Adipose tissue (tissue), 3 donors: ENCODE data around the gene TCP1. TPM values are rescaled to one million over a fixed set of nuclear protein-coding genes. Genes with fewer than 3 reads are reported as not detected.
A peak's percentile ranks its signal among the peaks of the same experiment; 100 is the strongest.

Experiments
- H3K27ac ChIP-seq: one replicate; pipeline ENCODE4 v1.5.1; 2013; ENCODE audit warnings: low read depth, low read length
- WGBS, 3 donors: extraction: QIAGEN DNeasy Blood & Tissue Kit; methylation state at CpG; one replicate each; pipeline ENCODE4 v1.1.7; 2013; 5-methylcytosine and 5-hydroxymethylcytosine counted together
- polyA plus RNA-seq, 3 donors: library from polyadenylated mRNA; stranded (reverse); fragments of 200-250 nt; gene quantifications; one replicate each; pipeline ENCODE4 v1.2.3, GENCODE V29; 2013
- donor health status: healthy with polysubstance abuse.
- donor health status: Bipolar disorder and iron deficiency.
- donor health status: healthy.

The TCP1 gene
- polyA plus RNA-seq, 3 donors, result 70.0 to 141 (median 108) TPM

DNA sequence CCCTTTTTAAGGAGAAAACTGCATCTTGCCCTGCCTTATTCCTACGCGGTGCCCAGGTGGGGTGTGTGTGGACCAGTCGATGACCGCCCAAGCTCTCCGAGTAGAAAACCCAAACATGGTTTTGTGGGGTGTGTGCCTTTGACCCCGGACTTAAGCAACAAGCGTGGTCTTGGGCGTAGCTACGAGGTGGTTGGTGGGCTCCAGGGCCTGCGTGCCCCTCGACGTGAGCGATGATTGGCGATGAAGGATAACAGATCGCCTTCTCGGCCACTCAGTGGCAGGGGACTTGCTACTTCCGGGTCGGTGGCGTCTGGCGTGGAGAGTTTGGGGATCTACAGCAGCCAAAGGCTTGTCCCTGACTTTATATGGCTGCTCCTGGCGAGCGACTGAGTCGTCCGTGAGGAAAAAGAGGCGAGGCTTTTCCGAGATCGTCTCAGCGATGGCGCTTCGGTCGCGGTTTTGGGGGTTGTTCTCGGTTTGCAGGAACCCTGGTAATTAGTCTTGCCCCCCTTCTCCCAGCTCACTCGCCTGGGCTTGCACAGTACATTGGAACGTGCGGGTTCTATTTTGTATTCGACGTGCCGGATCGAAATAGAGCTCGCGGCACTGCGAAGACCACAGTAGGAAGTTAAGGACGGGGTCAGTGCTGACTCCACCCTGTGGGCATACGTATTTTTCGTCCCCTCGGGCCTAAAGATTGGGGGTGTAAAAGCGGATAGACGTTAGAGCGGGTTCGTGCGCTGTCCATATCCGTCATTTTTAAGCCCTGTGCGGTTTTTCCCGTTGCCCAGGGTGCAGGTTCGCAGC is 950 bp upstream of the TCP1 start, which contains the start of gene MRPL18:
MRPL18 (plus strand) TSS at position 319 of the 807 bp plus-strand sequence; CDS start at position 440, 121 bp downstream.
- H3K27ac ChIP-seq, result peak within 1 kb of the TSS; percentile 53
- WGBS, 3 donors, result 0% methylated on average over 56 of the region's 56 CpGs

DNA sequence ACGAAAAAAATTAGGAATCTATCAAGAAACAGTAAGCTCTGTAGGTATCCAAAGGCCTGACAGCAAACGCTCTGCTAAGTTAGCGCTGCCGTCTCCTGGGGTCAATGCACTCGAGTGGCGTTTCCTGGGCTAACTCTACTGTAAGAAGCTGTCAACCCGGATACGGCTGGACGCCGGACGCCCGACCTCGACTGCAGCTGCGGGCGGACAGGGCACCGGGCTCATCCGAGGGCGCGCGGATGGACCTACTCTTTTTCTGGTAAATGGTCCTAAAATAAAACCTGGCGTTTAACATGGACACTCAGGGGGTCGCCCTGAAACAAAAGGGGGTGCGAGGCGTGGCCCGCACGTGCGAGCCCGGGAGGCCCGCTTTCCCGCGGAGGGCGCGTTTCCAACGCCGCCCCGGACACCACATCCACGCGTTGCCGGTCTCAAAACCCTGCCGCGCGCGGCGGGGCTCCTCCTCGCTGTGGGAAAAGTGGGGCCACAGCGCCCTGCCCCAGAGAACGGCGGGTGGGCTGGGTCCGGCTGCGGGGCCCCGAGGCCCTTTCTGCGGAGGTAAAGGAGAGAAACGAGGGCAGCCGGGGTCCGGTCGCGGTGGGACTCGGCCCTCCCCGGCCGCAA is 537 bp downstream of the TCP1 start:
- peak overlapping the region; percentile 23 for H3K27ac ChIP-seq
- WGBS, 3 donors, result 0% methylated on average over 47 to 60 of the region's 60 CpGs

DNA sequence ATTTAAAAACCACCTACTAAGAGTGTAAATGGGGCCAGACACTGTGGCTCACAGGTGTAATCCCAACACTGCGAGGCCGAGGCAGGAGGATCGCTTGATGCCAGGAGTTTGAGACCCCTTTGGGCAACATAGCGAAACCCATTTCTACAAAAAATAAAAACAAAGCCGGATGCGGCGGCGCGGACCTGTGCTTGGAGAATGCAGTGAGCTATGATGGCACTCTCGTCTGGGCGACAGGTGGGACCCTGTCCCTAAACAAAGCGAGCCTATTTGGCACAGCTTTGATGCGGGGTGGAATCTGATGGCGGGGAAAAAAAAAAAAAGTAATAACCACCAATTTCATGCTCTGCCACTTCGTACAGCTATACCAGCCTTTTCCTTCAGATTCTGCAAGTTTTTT is 1.1 kb downstream of the TCP1 start:
- WGBS, 3 donors, result 24 to 42% (median 33%) methylated on average over 15 of the region's 15 CpGs

DNA sequence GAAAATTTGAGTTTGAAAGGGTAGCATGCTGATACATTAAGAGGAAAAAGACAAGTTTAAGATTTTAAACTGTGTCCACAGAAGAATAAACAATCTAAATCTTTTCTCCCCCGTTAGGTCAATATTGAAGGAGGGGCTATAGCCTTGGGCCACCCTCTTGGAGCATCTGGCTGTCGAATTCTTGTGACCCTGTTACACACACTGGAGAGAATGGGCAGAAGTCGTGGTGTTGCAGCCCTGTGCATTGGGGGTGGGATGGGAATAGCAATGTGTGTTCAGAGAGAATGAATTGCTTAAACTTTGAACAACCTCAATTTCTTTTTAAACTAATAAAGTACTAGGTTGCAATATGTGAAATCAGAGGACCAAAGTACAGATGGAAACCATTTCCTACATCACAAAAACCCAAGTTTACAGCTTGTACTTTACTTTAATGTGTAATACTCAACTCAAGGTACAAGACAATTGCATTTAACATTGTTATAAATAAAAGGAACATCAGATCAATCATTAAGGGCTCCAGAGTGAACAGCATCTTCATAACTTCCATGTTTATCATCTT is 10.8 kb downstream of the TCP1 start:
- 41 to 88% (median 73%) methylated on average over 3 of the region's 3 CpGs for WGBS, 3 donors
- H3K27ac ChIP-seq, result no peak overlapping the region

More for the DNA sequence above, 1.1 kb downstream of the TCP1 start:
- H3K27ac ChIP-seq, result no peak overlapping the region

DNA sequence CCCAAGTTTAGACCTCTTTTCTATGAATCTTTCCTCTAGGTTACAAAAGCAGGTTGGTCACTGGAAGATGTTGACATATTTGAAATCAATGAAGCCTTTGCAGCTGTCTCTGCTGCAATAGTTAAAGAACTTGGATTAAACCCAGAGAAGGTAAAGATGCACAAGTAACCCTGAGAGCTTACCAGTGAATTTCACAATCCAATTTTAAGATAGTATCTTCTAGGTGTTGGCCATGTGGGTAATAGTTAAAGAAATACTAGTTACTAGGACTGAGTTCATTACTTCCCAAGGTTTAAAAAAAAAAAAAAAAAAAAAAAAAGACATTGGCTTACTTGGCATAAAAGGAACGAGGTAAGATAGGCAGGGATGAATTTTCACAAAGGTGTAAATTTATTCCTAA is 11.3 kb downstream of the TCP1 start:
- H3K27ac ChIP-seq, result no peak overlapping the region
- 57 to 71% (median 70%) methylated on average over 1 of the region's 1 CpG for WGBS, 3 donors

DNA sequence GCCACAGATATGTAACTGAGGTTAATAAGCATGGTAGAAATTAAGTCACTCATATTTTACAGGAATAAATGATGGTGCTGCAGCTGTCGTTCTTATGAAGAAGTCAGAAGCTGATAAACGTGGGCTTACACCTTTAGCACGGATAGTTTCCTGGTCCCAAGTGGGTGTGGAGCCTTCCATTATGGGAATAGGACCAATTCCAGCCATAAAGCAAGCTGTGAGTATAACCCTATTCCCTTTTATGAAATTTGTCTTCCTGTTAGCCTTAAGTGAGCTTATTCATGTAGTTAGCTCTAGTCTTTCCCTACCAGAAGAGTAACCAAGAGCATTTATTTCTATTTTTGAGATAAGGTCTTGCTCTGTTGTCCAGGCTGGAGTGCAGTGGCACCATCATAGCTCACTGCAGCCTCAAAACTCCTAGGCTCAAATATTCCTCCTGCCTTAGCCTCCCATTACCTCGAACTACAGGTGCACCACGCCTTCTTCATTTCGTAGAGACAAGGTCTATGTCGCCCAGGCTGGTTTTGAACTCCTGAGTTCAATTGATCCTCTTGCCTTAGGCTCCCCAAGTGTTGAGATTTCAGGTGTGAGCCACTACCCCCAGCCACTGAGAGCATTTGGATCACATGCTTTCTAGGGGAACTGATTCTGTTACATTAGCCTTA is 12.0 kb downstream of the TCP1 start:
- no peak overlapping the region for H3K27ac ChIP-seq
- 74 to 83% (median 76%) methylated on average over 7 of the region's 7 CpGs for WGBS, 3 donors

DNA sequence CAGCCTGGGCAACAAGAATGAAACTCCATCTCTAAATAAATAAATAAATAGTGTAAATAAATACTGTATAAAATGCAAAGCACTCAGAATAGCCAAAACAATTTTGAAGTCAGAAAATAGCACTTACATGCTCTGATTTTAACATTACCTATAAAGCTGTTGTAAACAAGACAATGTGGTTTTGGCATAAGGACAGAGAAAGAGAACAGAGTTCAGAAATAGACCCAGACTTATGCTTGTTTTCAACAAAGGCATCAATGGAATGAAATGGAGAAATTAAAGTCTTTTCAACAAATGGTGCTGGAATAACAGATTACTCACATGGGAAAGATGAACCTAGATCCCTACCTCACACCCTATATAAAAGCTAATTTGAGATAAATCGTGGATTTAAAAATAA is 17.2 kb downstream of the TCP1 start:
- WGBS, 3 donors, result 0 to 38% (median 0%) methylated on average over 1 of the region's 1 CpG
- no peak overlapping the region for H3K27ac ChIP-seq

DNA sequence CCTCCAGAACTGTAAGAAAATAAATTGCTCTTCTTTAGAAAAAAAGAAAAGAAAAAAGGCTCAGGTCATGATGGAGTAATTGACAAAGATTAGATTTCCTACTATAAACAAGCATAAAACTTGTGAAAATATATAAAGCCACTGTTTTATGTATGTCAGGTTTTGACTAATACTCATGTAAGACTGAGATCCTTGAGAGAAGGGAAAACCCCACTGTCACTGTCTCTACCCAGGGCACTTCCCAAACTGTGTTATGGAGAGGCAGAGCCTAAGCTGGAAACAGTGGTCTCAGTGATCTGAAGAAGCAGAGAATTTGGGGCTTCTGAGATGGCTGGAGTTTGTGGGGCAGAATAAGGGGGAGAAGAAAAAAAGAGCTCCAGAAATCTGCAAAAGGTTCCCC is 19.9 kb downstream of the TCP1 start:
- no peak overlapping the region for H3K27ac ChIP-seq

DNA sequence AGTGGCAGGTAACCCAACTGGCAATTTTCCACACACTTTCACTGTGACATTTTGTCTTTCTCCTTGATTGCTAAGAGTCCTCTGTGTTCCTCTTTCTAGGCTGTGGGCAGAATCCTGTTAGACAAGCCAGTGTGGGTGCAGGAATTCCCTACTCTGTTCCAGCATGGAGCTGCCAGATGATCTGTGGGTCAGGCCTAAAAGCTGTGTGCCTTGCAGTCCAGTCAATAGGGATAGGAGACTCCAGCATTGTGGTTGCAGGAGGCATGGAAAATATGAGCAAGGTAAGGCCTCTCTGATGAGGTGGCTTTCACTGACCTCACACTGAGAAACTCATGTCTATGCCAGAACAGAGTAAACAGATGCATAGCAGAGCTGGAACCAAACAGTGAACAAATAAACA is 22.5 kb downstream of the TCP1 start:
- H3K27ac ChIP-seq, result no peak overlapping the region

DNA sequence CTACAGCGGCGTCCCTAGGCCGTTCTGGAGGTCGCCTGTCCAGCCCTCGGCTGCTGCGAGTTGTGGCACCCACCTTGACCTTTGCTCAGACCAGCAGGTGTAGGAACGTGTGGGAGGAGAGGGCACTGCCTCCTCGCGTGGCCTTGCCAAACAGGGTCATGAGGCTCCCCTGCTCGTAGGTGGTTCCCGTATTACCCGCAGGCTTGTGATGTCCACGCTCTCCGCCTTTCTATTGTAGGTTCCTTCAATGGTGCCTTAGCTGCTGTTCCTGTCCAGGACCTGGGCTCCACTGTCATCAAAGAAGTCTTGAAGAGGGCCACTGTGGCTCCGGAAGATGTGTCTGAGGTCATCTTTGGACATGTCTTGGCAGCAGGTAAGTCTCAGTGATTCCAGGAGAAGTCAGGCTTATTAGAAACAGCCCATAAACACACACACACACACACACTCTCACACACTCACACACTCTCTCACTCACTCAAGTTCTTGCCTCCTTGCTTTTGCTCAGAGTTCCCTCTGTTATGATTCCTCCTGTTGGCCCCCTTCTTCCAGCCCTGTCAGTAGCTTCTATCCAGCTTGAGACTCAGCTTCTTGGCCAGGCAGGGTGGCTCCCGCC is 26.6 kb downstream of the TCP1 start:
- WGBS, 3 donors, result 10 to 17% (median 11%) methylated on average over 16 of the region's 16 CpGs
- H3K27ac ChIP-seq, result no peak overlapping the region

DNA sequence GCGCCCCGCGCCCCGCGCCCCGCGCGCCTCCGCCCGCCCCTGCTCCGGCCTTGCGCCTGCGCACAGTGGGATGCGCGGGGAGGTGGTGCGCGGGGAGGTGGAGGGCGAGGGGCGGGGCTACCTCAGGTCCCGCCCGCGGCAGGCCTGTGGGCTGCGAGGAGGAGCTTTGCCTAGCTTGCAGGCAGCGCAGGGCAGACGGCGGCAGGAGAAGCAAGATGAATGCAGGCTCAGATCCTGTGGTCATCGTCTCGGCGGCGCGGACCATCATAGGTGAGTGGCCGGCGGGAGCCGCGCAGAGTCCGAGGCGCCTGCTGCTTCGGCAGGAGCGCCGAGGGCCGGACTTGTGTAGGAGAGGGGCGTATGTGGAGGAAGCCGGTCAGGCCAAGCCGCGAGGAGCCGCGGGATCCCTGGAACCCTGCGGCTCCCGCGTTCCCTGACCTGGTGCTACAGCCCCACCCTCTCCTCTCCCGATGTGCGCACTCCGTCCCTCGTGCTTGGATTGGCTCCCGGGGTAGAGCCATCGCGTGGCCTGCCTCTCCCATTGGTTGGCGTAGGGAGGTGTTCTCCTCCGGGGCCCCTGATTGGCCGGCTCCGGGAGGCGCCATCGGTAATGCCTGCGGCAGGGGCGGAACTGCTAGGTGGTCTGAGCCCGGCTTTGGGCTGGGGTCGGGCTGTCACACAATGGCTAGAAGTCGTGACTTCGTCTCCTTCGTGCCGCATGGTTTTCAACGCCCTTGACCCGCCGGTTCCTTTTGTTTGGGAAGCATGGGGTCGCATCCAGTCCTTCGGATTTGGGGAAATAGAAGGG is 27.3 kb downstream of the TCP1 start, which contains the start of gene ACAT2:
ACAT2 (plus strand) TSS at position 173 of the 808 bp plus-strand sequence; CDS start at position 216, 43 bp downstream.
- WGBS, 3 donors, result 0 to 1% (median 0%) methylated on average over 39 to 76 of the region's 76 CpGs
- peak within 1 kb of the TSS; percentile 44 for H3K27ac ChIP-seq

DNA sequence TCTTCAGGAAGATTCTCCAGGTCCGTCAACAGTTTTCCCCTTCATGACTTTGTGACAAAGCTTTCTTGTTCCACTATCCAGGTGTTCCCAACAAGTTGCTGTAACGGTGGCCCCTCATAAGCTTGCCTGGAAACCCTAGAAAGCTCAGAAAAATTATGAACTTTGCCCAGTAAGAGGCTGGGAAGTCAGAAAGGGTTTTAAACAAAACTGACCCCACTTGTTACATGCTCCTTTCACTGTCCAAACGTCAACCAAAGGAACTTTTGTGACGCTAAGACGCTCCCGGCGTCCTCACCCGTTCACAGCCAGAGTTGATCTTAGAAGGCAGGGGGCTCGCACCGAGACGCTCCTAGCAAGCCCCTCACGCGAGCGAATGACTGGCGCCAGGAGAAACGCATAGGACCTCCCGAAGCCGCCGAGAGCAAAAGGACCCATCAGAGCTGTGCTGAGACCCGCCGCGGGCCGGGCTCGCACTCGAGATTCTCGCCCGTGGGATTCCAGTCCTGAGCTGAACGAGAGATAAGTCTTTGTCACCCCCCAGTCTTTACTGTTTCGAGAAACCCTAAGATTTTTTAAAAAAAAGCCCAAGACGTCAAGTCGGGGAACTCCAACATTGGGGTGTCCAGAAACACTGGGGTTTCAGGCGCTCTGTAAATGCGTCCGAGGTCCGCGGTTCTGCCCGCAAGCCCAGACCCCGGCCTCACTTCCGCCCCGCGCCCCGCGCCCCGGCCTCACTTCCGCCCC is 28.1 kb downstream of the TCP1 start:
- no peak overlapping the region for H3K27ac ChIP-seq
- 3 to 8% (median 6%) methylated on average over 44 to 45 of the region's 45 CpGs for WGBS, 3 donors

DNA sequence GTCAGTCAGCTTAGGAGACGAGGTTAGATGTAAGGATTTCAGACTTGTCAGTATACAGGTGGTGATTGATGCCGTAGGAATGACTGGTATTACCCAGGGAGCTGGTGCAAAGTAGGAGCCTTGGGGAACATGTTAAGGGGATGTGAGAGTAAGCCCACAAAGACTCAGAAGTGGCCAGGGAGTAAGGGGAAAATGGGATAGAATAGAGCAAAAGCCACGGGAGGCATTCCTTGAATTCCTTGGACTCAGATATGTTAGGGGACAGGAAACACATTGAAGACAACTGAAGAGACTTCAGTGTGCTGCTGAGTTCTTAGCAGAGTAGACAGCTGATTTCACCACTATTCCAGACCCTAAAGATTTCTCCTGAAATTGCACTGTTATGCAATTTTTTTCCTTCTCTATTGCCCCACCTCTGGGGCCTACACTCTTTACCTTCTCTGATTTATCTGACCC is 28.8 kb downstream of the TCP1 start:
- 47 to 59% (median 50%) methylated on average over 3 of the region's 3 CpGs for WGBS, 3 donors

DNA sequence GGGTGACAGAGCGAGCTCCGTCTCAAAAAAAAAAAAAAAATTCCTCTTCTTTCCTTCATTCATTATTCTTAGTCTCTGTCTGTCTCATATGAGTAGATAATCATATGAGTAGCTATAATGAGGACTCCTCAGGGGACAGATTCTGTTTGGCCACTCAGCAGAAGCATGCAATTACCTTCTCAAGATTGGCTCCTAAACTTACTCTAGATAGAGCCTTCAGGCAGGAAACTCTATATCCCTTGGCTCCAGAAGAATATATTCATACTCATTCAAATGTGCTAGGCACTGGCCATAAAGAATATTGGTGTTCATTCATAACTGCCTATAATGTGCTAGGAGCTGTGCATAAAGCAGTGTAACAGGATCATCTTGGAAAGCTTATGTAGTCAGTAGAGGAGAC is 29.8 kb downstream of the TCP1 start:
- 38% methylated on average over 1 of the region's 2 CpGs; no CpG with 5 or more reads in 2 of the 3 donors for WGBS, 3 donors
- no peak overlapping the region for H3K27ac ChIP-seq

More for the DNA sequence above, 28.8 kb downstream of the TCP1 start:
- no peak overlapping the region for H3K27ac ChIP-seq

DNA sequence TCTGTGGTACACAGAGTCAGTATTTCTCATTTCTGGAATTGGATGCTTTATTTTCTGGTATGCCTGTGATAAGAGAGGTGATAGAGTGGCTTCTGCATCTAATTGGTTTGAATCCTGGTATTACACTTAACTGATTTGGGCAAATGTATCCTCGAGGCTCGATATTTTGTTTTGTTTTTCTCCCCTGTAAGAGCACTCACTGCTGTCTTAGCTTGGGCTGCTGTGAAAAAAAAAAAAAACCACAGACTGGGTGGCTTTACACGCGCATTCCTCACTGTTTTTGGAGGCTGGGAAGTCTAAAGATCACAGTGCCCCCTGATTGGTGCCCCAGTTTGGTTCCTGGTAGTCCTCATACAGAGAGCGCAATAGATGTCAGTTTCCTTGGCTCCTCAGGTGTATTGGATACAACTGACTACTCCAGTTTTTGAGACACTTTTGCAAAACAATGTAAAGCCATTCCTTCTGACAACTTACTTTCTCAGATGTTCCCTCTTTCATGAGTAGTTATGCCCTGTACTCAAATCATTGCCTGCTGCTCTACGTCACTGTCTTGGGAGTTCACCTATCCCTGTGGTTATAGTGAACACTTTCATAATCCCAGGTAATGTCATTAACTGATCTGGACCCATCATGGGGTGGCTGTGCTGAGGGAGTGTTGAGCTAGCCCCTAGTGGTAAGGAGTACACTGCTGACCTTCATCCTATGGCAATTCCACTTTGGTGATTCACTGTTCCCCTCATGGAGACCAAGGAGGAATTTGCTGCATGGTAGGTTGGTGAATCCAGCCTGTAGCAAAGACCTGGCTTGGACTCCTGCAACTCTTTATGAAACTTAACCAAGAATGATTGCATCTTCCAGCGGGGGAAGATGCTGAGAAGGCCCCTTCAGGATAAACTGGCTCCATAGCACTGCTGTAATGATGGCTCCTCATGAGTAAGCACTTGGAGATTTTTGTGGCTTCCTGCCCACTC is 31.1 kb downstream of the TCP1 start:
- WGBS, 3 donors, result 94 to 96% (median 94%) methylated on average over 7 of the region's 7 CpGs
- H3K27ac ChIP-seq, result no peak overlapping the region

DNA sequence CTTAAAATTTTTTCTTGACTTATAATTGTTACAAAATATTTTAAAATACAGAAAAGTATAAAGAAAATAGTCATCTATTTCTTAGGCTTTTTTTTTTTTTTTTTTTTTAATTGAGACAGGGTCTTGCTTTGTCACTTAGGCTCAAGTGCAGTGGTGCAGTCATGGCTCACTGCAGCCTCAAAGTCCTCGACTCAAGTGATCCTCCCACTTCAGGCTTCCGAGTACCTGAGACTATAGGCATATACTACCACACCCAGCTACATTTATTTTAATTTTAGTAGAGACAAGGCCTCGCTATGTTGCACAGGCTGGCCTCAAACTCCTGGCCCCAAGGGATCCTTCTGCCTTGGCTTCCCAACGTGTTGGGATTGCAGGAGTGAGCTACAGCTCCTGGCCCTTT is 32.9 kb downstream of the TCP1 start:
- WGBS, 3 donors, result 82 to 88% (median 86%) methylated on average over 4 of the region's 4 CpGs
- H3K27ac ChIP-seq, result no peak overlapping the region
